GM12865 (cell line): Measurements from ENCODE around the gene LLGL2.

Experiments used
- DNase-seq: peaks from one replicate; pipeline ENCODE4 v3.0.0; 2010; ENCODE audit warnings: low read depth
- H3K4me3 ChIP-seq: 2 replicates; pipeline ENCODE4 v1.5.1; 2011; ENCODE audit warnings: mild to moderate bottlenecking, low read depth, low read length, control low read depth
- TF ChIP-seq, protein P1 (sequence below): IDR thresholded peaks from 2 replicates; pipeline ENCODE4 v1.5.1; 2011; ENCODE audit warnings: low read length, control low read depth, low read depth, inconsistent platforms; ENCODE audit not compliant: insufficient read depth; ENCODE audit errors: missing control alignments

Gene LLGL2

GRCh38 chr17:75552425-75553294 is 27.2 kb downstream of the LLGL2 start:
- no peak for DNase-seq
- no peak overlapping the region for H3K4me3 ChIP-seq
- TF ChIP-seq, protein P1, sequence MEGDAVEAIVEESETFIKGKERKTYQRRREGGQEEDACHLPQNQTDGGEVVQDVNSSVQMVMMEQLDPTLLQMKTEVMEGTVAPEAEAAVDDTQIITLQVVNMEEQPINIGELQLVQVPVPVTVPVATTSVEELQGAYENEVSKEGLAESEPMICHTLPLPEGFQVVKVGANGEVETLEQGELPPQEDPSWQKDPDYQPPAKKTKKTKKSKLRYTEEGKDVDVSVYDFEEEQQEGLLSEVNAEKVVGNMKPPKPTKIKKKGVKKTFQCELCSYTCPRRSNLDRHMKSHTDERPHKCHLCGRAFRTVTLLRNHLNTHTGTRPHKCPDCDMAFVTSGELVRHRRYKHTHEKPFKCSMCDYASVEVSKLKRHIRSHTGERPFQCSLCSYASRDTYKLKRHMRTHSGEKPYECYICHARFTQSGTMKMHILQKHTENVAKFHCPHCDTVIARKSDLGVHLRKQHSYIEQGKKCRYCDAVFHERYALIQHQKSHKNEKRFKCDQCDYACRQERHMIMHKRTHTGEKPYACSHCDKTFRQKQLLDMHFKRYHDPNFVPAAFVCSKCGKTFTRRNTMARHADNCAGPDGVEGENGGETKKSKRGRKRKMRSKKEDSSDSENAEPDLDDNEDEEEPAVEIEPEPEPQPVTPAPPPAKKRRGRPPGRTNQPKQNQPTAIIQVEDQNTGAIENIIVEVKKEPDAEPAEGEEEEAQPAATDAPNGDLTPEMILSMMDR: no peak

DNA sequence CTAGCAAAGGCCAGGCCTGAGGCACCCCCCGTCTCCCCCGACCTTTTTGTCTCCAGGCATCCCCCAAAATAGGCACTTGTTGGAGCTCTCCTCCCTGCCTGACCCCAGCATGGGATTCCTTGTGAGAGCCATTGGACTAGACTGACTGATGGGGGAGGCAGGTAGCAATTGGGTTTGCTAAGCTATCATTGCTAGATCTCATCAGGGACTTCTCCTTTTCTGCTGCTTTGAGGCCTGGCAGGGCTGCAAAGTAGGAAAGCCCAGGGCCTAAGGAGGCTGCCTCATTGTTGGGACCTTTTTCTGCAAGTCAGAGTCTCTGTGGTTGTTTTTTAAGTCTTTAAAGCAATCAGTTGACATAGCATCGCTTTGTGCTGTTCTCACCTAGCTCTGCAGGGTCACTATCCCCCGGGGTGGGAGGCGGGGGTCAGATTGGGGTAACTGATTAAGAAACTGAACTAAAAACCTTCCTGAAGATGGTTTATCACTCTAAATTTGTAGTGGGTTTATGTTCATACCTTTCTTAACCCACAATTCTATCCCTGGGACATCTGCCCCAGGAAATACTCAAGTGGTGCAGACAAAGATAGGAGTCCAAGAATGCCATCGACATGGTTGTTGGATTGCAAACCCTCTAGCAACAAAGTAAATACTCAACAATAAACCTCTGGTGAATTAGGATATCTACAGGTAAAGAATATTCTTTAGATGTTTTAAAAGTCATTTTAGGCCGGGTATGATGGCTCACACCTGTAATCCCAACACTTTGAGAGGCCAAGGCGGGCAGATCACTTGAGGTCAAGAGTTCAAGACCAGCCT is 28.0 kb downstream of the LLGL2 start:
- DNase-seq: no peak
- no peak overlapping the region for H3K4me3 ChIP-seq

DNA sequence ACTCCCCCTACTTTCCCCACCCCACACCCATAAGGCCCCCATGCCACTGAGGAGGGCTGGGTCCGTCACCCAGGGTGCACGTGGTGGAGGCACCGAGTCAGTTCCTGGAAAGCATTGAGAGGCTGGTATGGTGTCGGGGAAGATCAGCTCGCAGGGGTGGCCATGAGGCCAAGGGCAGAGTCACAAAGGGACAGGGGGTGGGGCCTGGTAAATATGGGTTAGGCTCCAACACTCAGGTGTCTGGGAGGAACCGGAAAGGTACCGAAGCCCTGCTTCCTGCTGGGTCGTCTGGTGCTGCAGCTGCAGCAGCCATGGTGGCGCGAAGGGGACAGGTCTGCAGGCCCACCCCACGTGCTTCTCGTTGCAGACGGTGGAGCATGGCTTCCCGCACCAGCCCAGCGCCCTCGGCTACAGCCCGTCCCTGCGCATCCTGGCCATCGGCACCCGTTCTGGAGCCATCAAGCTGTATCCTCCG is 30.2 kb downstream of the LLGL2 start:
- DNase-seq: no peak
- TF ChIP-seq, protein P1: no peak
- H3K4me3 ChIP-seq: no peak overlapping the region

More for the DNA sequence above, 28.0 kb downstream of the LLGL2 start:
- TF ChIP-seq, protein P1: no peak

- TF ChIP-seq, protein P1: no peak
- no peak for DNase-seq
- no peak overlapping the region for H3K4me3 ChIP-seq
These were observed 31.8 kb downstream of the LLGL2 start for GRCh38 chr17:75557075-75557851.

DNA sequence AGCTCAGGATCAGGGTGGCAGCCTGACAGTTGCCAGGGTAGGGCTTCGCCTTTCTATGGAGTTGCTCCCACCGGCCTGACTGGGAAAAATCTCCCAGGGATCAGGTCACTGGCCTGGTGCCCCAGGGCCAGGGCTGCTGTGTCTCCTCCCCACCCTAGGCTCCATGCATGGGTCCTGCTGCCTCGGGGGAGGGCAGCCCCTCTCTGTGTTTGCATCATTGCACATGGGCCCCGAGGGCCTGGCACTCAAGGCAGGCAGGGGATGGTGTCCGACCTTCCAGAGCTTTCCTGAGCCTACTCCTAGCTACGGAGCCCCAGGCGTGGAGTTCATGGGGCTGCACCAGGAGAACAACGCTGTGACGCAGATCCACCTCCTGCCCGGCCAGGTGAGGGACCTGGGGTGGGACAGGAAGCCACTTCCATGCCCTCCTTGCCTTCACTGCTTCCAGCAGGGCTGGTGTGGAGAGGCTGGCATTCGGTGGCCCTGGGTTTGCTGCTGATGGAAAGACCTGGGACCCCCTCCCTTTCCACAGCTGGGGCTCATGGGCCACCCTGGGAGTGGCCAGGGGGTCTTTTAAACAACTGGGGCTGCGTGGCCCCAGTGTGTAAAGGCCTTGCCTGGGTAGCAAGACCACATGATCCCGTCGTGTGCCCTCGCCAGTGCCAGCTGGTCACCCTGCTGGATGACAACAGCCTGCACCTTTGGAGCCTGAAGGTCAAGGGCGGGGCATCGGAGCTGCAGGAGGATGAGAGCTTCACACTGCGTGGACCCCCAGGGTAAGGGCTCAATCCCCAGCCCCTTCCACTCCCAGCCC is 32.6 kb downstream of the LLGL2 start:
- H3K4me3 ChIP-seq: no peak overlapping the region
- DNase-seq: no peak
- TF ChIP-seq, protein P1: no peak
